Heart right ventricle (tissue), 16 donors: Measurements from ENCODE around the gene CHD9NB. TPM values are rescaled to one million over a fixed set of nuclear protein-coding genes. Genes with fewer than 3 reads are reported as not detected.
"Not testable (repeated sequence)": the region's sequence is repeated elsewhere in the genome, so short reads cannot be mapped to it uniquely, and the experiment has no call there.

Experiments
- ATAC-seq, 8 donors: fragments of 200-7000 bp; cut with Tn5 transposase; one replicate each; pipeline ENCODE4 v1.9.1; 2020; ENCODE audit warnings: mild to moderate bottlenecking in 8 of 8, moderate library complexity in 8 of 8, moderate number of reproducible peaks in 1 of 8
- DNase-seq, 2 donors: peaks; one replicate each; pipeline ENCODE4 v3.0.0-alpha.2; 2020
- H3K27ac ChIP-seq, 10 donors: fragments of 200-600 bp; sonication (generic) in 2 of 10; one replicate each; pipeline versions ENCODE4 v1.5.0 to v1.8.0; 2020 to 2022; ENCODE audit warnings: mild to moderate bottlenecking in 3 of 10
- H3K27me3 ChIP-seq, 7 donors: fragments of 200-600 bp; one replicate each; pipeline ENCODE4 v1.8.0; 2021 to 2022; ENCODE audit warnings: mild to moderate bottlenecking in 2 of 7
- H3K36me3 ChIP-seq, 9 donors: fragments of 200-600 bp; sonication (generic) in 1 of 9; one replicate each; pipeline versions ENCODE4 v1.5.0 to v1.8.0; 2020 to 2022; ENCODE audit warnings: mild to moderate bottlenecking in 2 of 9
- H3K4me1 ChIP-seq, 9 donors: fragments of 200-600 bp; sonication (generic) in 1 of 9; one replicate each; pipeline versions ENCODE4 v1.5.0 to v1.8.0; 2020 to 2022; ENCODE audit warnings: mild to moderate bottlenecking in 4 of 9
- H3K4me3 ChIP-seq, 10 donors: fragments of 200-600 bp; sonication (generic) in 2 of 10; one replicate each; pipeline versions ENCODE4 v1.5.0 to v1.8.0; 2020 to 2022; ENCODE audit warnings: mild to moderate bottlenecking in 7 of 10, moderate library complexity in 2 of 10
- H3K9me3 ChIP-seq, 11 donors: fragments of 200-600 bp in 10 of 11; sonication (generic) in 2 of 11; one replicate each; pipeline versions ENCODE4 v1.5.0 to v1.8.0; 2013 to 2022; ENCODE audit warnings: mild to moderate bottlenecking in 2 of 11, control low read depth in 1 of 11, moderate library complexity in 1 of 11
- WGBS, 2 donors: extraction: QIAGEN DNeasy Blood & Tissue Kit; methylation state at CpG; one replicate each; pipeline ENCODE4 v1.1.7; 2013; ENCODE audit warnings: inconsistent platforms in 1 of 2; 5-methylcytosine and 5-hydroxymethylcytosine counted together
- intact Hi-C, 10 donors: fragments of 100-400 bp; cut with DNase I; formaldehyde crosslinking; loops; one replicate each; pipeline versions ENCODE4 v1.11.1 to v1.14.2; 2022
- polyA plus RNA-seq, 2 donors: library from polyadenylated mRNA; stranded (reverse); fragments of 200-250 nt; gene quantifications; one replicate each; pipeline ENCODE4 v1.2.3, GENCODE V29; 2013
- total RNA-seq, 10 donors: library from RNA; stranded (reverse); fragmentation: NEBNext Ultra II Directional in 3 of 10; extraction: Animal tissue kit (Norgen Biotek cat#: 25700) in 3 of 10; gene quantifications; one replicate each; pipeline versions ENCODE4 v1.2.1 to v1.2.4, GENCODE V29; 2021 to 2023
- TF ChIP-seq, protein P1 (sequence below), 9 donors: fragments of 200-600 bp; sonication (generic) in 2 of 9; IDR thresholded peaks; one replicate each; pipeline versions ENCODE4 v1.5.0 to v1.8.0; 2021 to 2022; ENCODE audit warnings: antibody characterized with exemption in 9 of 9, mild to moderate bottlenecking in 5 of 9, moderate library complexity in 1 of 9
- donor health status: Arrhythmogenic right ventricular cardiomyopathy.
- donor health status: ischemic (EF 13 %, LVEDD 7.1; RV severe dilation, severe dysfunction).
- donor health status: healthy with polysubstance abuse.
- donor health status: DM: no; HTN: yes; CAD: no.
- donor health status: DM: no; HTN: no; CAD: no.
- donor health status: ischemic (EF 25% LVEDD 6.9; RV normal size, moderate dysfunction).
- donor health status: ischemic (EF 25% LVEDD 5.7; RV mildly dilated, moderate dysfunction).
- donor health status: healthy.
- donor health status: DM: yes; HTN: yes; CAD: no.
- donor health status: Ischemic cardiomyopathy.
- donor health status: ischemic (EF 35%, LVEDD 5.7; RV mildly dilated, moderate dysfunction).
- donor health status: nonischemic (EF 11% LVEDD 7.7; RV severe dilation, severe dysfunction).
- donor health status: DM: yes; HTN: yes; CAD: no.
- donor health status: PGD.
- donor health status: ischemic (EF 29% LVEDD 5.4; RV normal size, mild dysfunction).
- donor health status: nonischemic (EF 23%, LVEDD 6.1; RV moderate dilation, normal function).

Gene CHD9NB
- total and polyA plus RNA-seq, 12 donors, result 0.17 to 1.5 (median 0.51) TPM; not detected in 2

GRCh38 chr16:53053967-53054669 is 1.4 kb upstream of the CHD9NB start:
- Histone ChIP-seq H3K36me3 (no peaks in the 10 kb centered on the region), H3K9me3 (no peaks in the 10 kb centered on the region), H3K4me3 (peak overlapping the region; percentile 48 to 90 (median 74)), H3K27me3 (no peaks in the 10 kb centered on the region), H3K4me1 (peaks cover 0 to 56% (median 34%) of the 10 kb centered on the region in 9 donors), H3K27ac (peak overlapping the region in 9 of 10 donors; percentile 86 to 97 (median 94))
- WGBS, 2 donors, result 55 to 58% methylated on average over 13 of the region's 13 CpGs
- intact Hi-C loops, result loop anchor here in 9 of 10 donors (1.0 to 10.0 kb wide), 13 partner anchors 37 to 231 kb away; no protein-coding TSS in a partner anchor
- DNase-seq (peak; percentile 51 to 53), ATAC-seq (peak in 7 of 8 donors; percentile 23 to 49 (median 34))
- TF ChIP-seq, protein P1, sequence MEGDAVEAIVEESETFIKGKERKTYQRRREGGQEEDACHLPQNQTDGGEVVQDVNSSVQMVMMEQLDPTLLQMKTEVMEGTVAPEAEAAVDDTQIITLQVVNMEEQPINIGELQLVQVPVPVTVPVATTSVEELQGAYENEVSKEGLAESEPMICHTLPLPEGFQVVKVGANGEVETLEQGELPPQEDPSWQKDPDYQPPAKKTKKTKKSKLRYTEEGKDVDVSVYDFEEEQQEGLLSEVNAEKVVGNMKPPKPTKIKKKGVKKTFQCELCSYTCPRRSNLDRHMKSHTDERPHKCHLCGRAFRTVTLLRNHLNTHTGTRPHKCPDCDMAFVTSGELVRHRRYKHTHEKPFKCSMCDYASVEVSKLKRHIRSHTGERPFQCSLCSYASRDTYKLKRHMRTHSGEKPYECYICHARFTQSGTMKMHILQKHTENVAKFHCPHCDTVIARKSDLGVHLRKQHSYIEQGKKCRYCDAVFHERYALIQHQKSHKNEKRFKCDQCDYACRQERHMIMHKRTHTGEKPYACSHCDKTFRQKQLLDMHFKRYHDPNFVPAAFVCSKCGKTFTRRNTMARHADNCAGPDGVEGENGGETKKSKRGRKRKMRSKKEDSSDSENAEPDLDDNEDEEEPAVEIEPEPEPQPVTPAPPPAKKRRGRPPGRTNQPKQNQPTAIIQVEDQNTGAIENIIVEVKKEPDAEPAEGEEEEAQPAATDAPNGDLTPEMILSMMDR (IDR thresholded peaks at IDR 0.05), result no peak

DNA sequence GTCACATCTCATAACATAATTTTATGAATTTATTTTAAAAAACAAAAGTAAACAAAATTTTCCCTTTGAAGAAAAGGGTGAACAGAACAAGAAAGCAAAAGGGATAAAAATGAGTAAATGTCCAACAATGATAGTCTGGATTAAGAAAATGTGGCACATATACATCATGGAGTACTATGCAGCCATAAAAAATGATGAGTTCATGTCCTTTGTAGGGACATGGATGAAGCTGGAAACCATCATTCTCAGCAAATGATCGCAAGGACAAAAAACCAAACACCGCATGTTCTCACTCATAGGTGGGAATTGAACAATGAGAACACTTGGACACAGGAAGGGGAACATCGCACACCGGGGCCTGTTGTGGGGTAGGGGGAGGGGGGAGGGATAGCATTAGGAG is 1.4 kb downstream of the CHD9NB start:
- intact Hi-C loops, result loop anchor here in 5 of 10 donors (5.0 to 10.0 kb wide), 5 partner anchors 74 to 234 kb away; no protein-coding TSS in a partner anchor
- WGBS, 2 donors, result 92 to 95% methylated on average over 2 to 4 of the region's 4 CpGs
- not testable (repeated sequence) for H3K36me3 ChIP-seq, H3K9me3 ChIP-seq, H3K4me3 ChIP-seq, DNase-seq, H3K27ac ChIP-seq, H3K27me3 ChIP-seq, ATAC-seq
- peaks cover 0 to 29% (median 13%) of the 10 kb centered on the region in 9 donors for H3K4me1 ChIP-seq

GRCh38 chr16:53048139-53048915 is 4.4 kb downstream of the CHD9NB start:
- ATAC-seq (no peak), DNase-seq (no peak)
- H3K4me3 ChIP-seq, result no peak overlapping the region
- H3K9me3 ChIP-seq, result no peaks in the 10 kb centered on the region
- peaks cover 0 to 24% (median 5%) of the 10 kb centered on the region in 7 donors for H3K27me3 ChIP-seq
- peaks cover 0 to 21% (median 6%) of the 10 kb centered on the region in 9 donors for H3K4me1 ChIP-seq
- WGBS, 2 donors, result 98 to 99% methylated on average over 4 of the region's 4 CpGs
- H3K36me3 ChIP-seq, result no peaks in the 10 kb centered on the region
- intact Hi-C loops, result no loop called here
- no peak overlapping the region for H3K27ac ChIP-seq
- TF ChIP-seq, protein P1 (IDR thresholded peaks at IDR 0.05), result no peak

DNA sequence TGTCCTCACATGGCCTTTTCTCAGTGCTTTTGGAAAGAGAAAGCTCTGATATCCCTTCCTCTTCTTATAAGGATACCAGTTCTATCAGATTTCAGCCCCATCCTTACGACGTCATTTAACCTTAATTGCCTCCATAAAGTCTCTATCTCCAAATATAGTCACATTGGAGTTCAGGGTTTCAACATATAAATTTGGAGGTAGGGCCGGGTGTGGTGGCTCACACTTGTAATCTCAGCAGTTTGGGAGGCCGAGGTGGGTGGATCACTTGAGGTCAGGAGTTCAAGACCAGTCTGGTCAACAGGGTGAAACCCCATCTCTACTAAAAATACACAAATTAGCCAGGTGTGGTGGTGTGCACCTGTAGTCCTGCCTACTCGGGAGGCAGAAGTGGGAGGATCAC is 5.2 kb downstream of the CHD9NB start:
- H3K27ac ChIP-seq, DNase-seq, ATAC-seq, H3K9me3 ChIP-seq, H3K4me3 ChIP-seq, intact Hi-C loops, H3K36me3 ChIP-seq: not testable (repeated sequence)
- WGBS, 2 donors, result 93 to 98% methylated on average over 5 of the region's 5 CpGs
- Histone ChIP-seq H3K4me1 (peaks cover 0 to 26% (median 14%) of the 10 kb centered on the region in 9 donors), H3K27me3 (peaks cover 0 to 24% (median 5%) of the 10 kb centered on the region in 7 donors)
